ENCODE data around the gene RSPH6A. TPM values are rescaled to one million over a fixed set of nuclear protein-coding genes. Genes with fewer than 3 reads are reported as not detected.

The RSPH6A gene
- total and polyA plus RNA-seq, 2 of the 13 experiments (the other 11 are each of a cell fraction or from before 2014, with no cell fraction given) = 0.07 TPM; not detected in 1

DNA sequence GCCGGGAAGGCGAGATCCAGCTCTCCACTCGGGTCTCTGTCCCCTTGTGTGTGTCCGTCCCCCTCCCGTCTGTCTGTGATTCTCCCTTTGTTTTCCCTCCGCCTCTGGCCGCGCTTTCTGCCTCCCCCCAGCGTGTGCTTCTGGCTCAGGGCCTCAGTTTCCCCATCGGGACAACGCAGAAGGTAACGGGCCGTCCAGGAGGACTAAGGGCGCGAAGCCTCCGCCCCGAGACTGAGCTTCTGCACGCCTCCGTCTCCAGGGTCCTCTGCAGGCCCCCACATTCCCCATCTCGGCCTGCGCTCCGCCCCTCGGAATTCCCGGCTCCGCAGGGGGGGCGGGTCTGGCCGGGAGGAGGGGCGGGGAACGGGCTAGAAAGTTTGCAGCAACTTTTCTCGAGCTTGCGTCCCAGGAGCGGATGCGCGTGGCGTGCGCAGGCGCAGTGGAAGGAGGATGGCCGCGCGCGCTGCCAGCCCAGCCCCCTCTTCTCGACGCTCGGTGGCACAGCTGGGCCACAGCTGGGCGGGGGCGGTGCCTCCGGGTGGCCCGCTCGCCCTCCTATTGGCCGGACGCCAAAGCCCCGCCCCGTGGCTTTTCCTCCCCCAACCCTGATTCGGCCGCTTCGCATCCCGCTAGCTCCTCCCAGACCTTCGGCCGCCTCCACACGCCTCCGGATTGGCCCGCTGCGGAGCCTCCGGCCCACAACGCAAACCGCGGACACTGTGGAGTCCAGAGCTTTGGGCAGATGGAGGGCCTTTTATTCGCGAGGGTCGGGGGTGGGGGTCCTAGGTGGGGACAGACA, 45.9 kb downstream of the RSPH6A start, which contains the start of gene SIX5 (continued):
- TF ChIP-seq RELA (CRISPR knock-in tag; IDR thresholded peaks at IDR 0.05) (peak; percentile 82; the same call in 1 of the 2 replicates), PTBP1 (IDR thresholded peaks at IDR 0.05; ENCODE audit: low read depth, low read length, poor library complexity, severe bottlenecking) (peak; percentile 48), NR2F2 (IDR thresholded peaks at IDR 0.05; ENCODE audit: borderline replicate concordance, low read depth) (no peak), ZNF235 (CRISPR knock-in tag; IDR thresholded peaks at IDR 0.05; ENCODE audit: borderline replicate concordance) (no peak), PCBP1 (IDR thresholded peaks at IDR 0.05; ENCODE audit: borderline replicate concordance, low read depth, low read length) (peak; percentile 87; the same call in 1 of the 2 replicates), ZNF670 (CRISPR knock-in tag; IDR thresholded peaks at IDR 0.05; ENCODE audit: borderline replicate concordance) (no peak), ZIK1 (CRISPR knock-in tag; IDR thresholded peaks at IDR 0.05; ENCODE audit: borderline replicate concordance, low read depth) (0 out of 2 replicates have a peak, but pooled peaks have one; percentile 55), NR2F1 (CRISPR knock-in tag; IDR thresholded peaks at IDR 0.05) (no peak), ZNF577 (CRISPR knock-in tag; IDR thresholded peaks at IDR 0.05; ENCODE audit: borderline replicate concordance, low read depth) (no peak), ZNF879 (CRISPR knock-in tag; IDR thresholded peaks at IDR 0.05) (no peak)
- TF ChIP-seq, protein P1, sequence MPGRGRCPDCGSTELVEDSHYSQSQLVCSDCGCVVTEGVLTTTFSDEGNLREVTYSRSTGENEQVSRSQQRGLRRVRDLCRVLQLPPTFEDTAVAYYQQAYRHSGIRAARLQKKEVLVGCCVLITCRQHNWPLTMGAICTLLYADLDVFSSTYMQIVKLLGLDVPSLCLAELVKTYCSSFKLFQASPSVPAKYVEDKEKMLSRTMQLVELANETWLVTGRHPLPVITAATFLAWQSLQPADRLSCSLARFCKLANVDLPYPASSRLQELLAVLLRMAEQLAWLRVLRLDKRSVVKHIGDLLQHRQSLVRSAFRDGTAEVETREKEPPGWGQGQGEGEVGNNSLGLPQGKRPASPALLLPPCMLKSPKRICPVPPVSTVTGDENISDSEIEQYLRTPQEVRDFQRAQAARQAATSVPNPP (CRISPR knock-in tag; IDR thresholded peaks at IDR 0.05) = peak; percentile 30
- TF ChIP-seq, protein P2, sequence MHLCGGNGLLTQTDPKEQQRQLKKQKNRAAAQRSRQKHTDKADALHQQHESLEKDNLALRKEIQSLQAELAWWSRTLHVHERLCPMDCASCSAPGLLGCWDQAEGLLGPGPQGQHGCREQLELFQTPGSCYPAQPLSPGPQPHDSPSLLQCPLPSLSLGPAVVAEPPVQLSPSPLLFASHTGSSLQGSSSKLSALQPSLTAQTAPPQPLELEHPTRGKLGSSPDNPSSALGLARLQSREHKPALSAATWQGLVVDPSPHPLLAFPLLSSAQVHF (CRISPR knock-in tag; IDR thresholded peaks at IDR 0.05) = peak; percentile 80; the same call in 1 of the 2 replicates
- TF ChIP-seq, protein P3, sequence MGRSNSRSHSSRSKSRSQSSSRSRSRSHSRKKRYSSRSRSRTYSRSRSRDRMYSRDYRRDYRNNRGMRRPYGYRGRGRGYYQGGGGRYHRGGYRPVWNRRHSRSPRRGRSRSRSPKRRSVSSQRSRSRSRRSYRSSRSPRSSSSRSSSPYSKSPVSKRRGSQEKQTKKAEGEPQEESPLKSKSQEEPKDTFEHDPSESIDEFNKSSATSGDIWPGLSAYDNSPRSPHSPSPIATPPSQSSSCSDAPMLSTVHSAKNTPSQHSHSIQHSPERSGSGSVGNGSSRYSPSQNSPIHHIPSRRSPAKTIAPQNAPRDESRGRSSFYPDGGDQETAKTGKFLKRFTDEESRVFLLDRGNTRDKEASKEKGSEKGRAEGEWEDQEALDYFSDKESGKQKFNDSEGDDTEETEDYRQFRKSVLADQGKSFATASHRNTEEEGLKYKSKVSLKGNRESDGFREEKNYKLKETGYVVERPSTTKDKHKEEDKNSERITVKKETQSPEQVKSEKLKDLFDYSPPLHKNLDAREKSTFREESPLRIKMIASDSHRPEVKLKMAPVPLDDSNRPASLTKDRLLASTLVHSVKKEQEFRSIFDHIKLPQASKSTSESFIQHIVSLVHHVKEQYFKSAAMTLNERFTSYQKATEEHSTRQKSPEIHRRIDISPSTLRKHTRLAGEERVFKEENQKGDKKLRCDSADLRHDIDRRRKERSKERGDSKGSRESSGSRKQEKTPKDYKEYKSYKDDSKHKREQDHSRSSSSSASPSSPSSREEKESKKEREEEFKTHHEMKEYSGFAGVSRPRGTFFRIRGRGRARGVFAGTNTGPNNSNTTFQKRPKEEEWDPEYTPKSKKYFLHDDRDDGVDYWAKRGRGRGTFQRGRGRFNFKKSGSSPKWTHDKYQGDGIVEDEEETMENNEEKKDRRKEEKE (IDR thresholded peaks at IDR 0.05) = no peak
- TF ChIP-seq, protein P4, sequence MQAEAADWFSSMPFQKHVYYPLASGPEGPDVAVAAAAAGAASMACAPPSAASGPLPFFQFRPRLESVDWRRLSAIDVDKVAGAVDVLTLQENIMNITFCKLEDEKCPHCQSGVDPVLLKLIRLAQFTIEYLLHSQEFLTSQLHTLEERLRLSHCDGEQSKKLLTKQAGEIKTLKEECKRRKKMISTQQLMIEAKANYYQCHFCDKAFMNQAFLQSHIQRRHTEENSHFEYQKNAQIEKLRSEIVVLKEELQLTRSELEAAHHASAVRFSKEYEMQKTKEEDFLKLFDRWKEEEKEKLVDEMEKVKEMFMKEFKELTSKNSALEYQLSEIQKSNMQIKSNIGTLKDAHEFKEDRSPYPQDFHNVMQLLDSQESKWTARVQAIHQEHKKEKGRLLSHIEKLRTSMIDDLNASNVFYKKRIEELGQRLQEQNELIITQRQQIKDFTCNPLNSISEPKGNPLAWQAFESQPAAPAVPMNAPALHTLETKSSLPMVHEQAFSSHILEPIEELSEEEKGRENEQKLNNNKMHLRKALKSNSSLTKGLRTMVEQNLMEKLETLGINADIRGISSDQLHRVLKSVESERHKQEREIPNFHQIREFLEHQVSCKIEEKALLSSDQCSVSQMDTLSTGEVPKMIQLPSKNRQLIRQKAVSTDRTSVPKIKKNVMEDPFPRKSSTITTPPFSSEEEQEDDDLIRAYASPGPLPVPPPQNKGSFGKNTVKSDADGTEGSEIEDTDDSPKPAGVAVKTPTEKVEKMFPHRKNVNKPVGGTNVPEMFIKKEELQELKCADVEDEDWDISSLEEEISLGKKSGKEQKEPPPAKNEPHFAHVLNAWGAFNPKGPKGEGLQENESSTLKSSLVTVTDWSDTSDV (CRISPR knock-in tag; IDR thresholded peaks at IDR 0.05) = no peak

Measured in HepG2 (cell line).